ENCODE results near the gene CMPK2.
"Not testable (repeated sequence)": the region's sequence is repeated elsewhere in the genome, so short reads cannot be mapped to it uniquely, and the experiment has no call there.

The CMPK2 gene

GRCh38 chr2:6880200-6880733 lies 14.6 kb upstream of the CMPK2 start:
- DNase-seq = no peak

GRCh38 chr2:6879011-6879410 lies 13.3 kb upstream of the CMPK2 start:
- no peak for DNase-seq

GRCh38 chr2:6878549-6878948 lies 12.8 kb upstream of the CMPK2 start:
- DNase-seq = no peak

- DNase-seq = no peak
Observed at GRCh38 chr2:6877402-6878304, 11.9 kb upstream of the CMPK2 start, which contains the start of gene RSAD2. Gene RSAD2, plus strand, starts transcription at chr2:6877777. Its CDS starts 24 bp downstream, at chr2:6877801.

GRCh38 chr2:6876309-6876708 lies 10.6 kb upstream of the CMPK2 start:
- DNase-seq = no peak

- DNase-seq = no peak
Observed at GRCh38 chr2:6874032-6874431, 8.3 kb upstream of the CMPK2 start.

GRCh38 chr2:6872394-6872793 lies 6.7 kb upstream of the CMPK2 start:
- DNase-seq = no peak

GRCh38 chr2:6866982-6867381 lies 1.3 kb upstream of the CMPK2 start:
- DNase-seq = no peak

- DNase-seq = peak; percentile 36
Observed at GRCh38 chr2:6866275-6866671, 566 bp upstream of the CMPK2 start.

GRCh38 chr2:6864923-6865345 lies 773 bp downstream of the CMPK2 start:
- DNase-seq = no peak

GRCh38 chr2:6864231-6864754 lies 1.4 kb downstream of the CMPK2 start:
- no peak for DNase-seq

- DNase-seq = no peak
Observed at GRCh38 chr2:6863792-6864191, 1.9 kb downstream of the CMPK2 start.

- DNase-seq = no peak
Observed at GRCh38 chr2:6860296-6860695, 5.4 kb downstream of the CMPK2 start.

GRCh38 chr2:6858466-6859027 lies 7.2 kb downstream of the CMPK2 start:
- not testable (repeated sequence) for DNase-seq

GRCh38 chr2:6856548-6856920 lies 9.2 kb downstream of the CMPK2 start:
- no peak for DNase-seq

GRCh38 chr2:6855860-6856547 lies 9.7 kb downstream of the CMPK2 start:
- DNase-seq = no peak

GRCh38 chr2:6854416-6854815 lies 11.3 kb downstream of the CMPK2 start:
- DNase-seq = no peak

- DNase-seq = no peak
Observed at GRCh38 chr2:6852195-6852594, 13.5 kb downstream of the CMPK2 start.

- DNase-seq = no peak
Observed at GRCh38 chr2:6846967-6847681, 18.6 kb downstream of the CMPK2 start.

GRCh38 chr2:6846540-6846939 lies 19.2 kb downstream of the CMPK2 start:
- DNase-seq = no peak

GRCh38 chr2:6845903-6846302 lies 19.8 kb downstream of the CMPK2 start:
- no peak for DNase-seq

GRCh38 chr2:6845312-6845711 lies 20.4 kb downstream of the CMPK2 start:
- DNase-seq = no peak

All from activated CD8-positive, alpha-beta memory T cell treated with anti-CD3 and anti-CD28 coated beads, Interleukin-2, amount 50 U/mL, for 4 hours (primary cell).